ENCODE results near the gene UST.

- TF ChIP-seq, protein P1, sequence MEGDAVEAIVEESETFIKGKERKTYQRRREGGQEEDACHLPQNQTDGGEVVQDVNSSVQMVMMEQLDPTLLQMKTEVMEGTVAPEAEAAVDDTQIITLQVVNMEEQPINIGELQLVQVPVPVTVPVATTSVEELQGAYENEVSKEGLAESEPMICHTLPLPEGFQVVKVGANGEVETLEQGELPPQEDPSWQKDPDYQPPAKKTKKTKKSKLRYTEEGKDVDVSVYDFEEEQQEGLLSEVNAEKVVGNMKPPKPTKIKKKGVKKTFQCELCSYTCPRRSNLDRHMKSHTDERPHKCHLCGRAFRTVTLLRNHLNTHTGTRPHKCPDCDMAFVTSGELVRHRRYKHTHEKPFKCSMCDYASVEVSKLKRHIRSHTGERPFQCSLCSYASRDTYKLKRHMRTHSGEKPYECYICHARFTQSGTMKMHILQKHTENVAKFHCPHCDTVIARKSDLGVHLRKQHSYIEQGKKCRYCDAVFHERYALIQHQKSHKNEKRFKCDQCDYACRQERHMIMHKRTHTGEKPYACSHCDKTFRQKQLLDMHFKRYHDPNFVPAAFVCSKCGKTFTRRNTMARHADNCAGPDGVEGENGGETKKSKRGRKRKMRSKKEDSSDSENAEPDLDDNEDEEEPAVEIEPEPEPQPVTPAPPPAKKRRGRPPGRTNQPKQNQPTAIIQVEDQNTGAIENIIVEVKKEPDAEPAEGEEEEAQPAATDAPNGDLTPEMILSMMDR (IDR thresholded peaks at IDR 0.05; ENCODE audit: low read depth, low read length, missing input control): no peak
- TF ChIP-seq RXRA (IDR thresholded peaks at IDR 0.05) (no peak), SP1 (IDR thresholded peaks at IDR 0.05) (no peak), MAX (IDR thresholded peaks at IDR 0.05) (no peak), RAD21 (IDR thresholded peaks at IDR 0.05) (no peak), TAF1 (conservative IDR thresholded peaks at IDR 0.05) (no peak), YY1 (IDR thresholded peaks at IDR 0.05) (no peak), EGR1 (IDR thresholded peaks at IDR 0.05; ENCODE audit: low read depth in 2 of 2) (no peak)
- TF ChIP-seq, protein P2, sequence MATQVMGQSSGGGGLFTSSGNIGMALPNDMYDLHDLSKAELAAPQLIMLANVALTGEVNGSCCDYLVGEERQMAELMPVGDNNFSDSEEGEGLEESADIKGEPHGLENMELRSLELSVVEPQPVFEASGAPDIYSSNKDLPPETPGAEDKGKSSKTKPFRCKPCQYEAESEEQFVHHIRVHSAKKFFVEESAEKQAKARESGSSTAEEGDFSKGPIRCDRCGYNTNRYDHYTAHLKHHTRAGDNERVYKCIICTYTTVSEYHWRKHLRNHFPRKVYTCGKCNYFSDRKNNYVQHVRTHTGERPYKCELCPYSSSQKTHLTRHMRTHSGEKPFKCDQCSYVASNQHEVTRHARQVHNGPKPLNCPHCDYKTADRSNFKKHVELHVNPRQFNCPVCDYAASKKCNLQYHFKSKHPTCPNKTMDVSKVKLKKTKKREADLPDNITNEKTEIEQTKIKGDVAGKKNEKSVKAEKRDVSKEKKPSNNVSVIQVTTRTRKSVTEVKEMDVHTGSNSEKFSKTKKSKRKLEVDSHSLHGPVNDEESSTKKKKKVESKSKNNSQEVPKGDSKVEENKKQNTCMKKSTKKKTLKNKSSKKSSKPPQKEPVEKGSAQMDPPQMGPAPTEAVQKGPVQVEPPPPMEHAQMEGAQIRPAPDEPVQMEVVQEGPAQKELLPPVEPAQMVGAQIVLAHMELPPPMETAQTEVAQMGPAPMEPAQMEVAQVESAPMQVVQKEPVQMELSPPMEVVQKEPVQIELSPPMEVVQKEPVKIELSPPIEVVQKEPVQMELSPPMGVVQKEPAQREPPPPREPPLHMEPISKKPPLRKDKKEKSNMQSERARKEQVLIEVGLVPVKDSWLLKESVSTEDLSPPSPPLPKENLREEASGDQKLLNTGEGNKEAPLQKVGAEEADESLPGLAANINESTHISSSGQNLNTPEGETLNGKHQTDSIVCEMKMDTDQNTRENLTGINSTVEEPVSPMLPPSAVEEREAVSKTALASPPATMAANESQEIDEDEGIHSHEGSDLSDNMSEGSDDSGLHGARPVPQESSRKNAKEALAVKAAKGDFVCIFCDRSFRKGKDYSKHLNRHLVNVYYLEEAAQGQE (IDR thresholded peaks at IDR 0.05): no peak
Measured at GRCh38 chr6:149064001-149064659, 317.3 kb downstream of the UST start.
